ENCODE measurements around the gene TAS2R20.
"Not testable (repeated sequence)": the region's sequence is repeated elsewhere in the genome, so short reads cannot be mapped to it uniquely, and the experiment has no call there.

The TAS2R20 gene

GRCh38 chr12:10998204-10998603 is at the start of gene TAS2R20:
TSS of gene TAS2R20 (minus strand) at chr12:10998304. CDS start at chr12:10997875, 429 bp downstream.
- no peak for DNase-seq

GRCh38 chr12:11041366-11041765 is 43.3 kb upstream of the TAS2R20 start:
- not testable (repeated sequence) for DNase-seq

- no peak for DNase-seq
Measured at GRCh38 chr12:11040162-11040561, 42.1 kb upstream of the TAS2R20 start.

GRCh38 chr12:11039171-11039570 is 41.1 kb upstream of the TAS2R20 start:
- no peak for DNase-seq

- DNase-seq: not testable (repeated sequence)
Measured at GRCh38 chr12:11033959-11034358, 35.9 kb upstream of the TAS2R20 start.

- no peak for DNase-seq
Measured at GRCh38 chr12:11031307-11031706, 33.2 kb upstream of the TAS2R20 start, which contains the start of gene TAS2R31. TSS of gene TAS2R31 (minus strand) at chr12:11031407. CDS start at chr12:11031335, 72 bp downstream.

- DNase-seq: no peak
Measured at GRCh38 chr12:11026118-11026517, 28.0 kb upstream of the TAS2R20 start.

- no peak for DNase-seq
Measured at GRCh38 chr12:11023387-11023786, 25.3 kb upstream of the TAS2R20 start.

- DNase-seq: no peak
Measured at GRCh38 chr12:11022520-11022919, 24.4 kb upstream of the TAS2R20 start, which contains the start of gene TAS2R19. TSS of gene TAS2R19 (minus strand) at chr12:11022620. CDS start at chr12:11022571, 49 bp downstream.

GRCh38 chr12:11016937-11017336 is 18.8 kb upstream of the TAS2R20 start:
- DNase-seq: no peak

GRCh38 chr12:11015775-11016430 is 17.8 kb upstream of the TAS2R20 start:
- DNase-seq: no peak

- DNase-seq: no peak
Measured at GRCh38 chr12:11014234-11014633, 16.1 kb upstream of the TAS2R20 start.

- DNase-seq: no peak
Measured at GRCh38 chr12:11007608-11008007, 9.5 kb upstream of the TAS2R20 start.

GRCh38 chr12:10994307-10994706 is 3.8 kb downstream of the TAS2R20 start:
- DNase-seq: no peak

GRCh38 chr12:10989107-10989506 is 9.0 kb downstream of the TAS2R20 start:
- no peak for DNase-seq

- DNase-seq: no peak
Measured at GRCh38 chr12:10986812-10987211, 11.3 kb downstream of the TAS2R20 start, which contains the start of gene TAS2R50. TSS of gene TAS2R50 (minus strand) at chr12:10986912. CDS start at chr12:10986860, 52 bp downstream.

- no peak for DNase-seq
Measured at GRCh38 chr12:10982244-10982643, 15.9 kb downstream of the TAS2R20 start.

- no peak for DNase-seq
Measured at GRCh38 chr12:10974965-10975364, 23.1 kb downstream of the TAS2R20 start.

GRCh38 chr12:10968765-10969456 is 29.2 kb downstream of the TAS2R20 start:
- no peak for DNase-seq

- no peak for DNase-seq
Measured at GRCh38 chr12:10967409-10967808, 30.7 kb downstream of the TAS2R20 start.

GRCh38 chr12:10966314-10966713 is 31.8 kb downstream of the TAS2R20 start:
- DNase-seq: no peak

GRCh38 chr12:10965476-10965875 is 32.6 kb downstream of the TAS2R20 start:
- DNase-seq: no peak

- no peak for DNase-seq
Measured at GRCh38 chr12:10960211-10960610, 37.9 kb downstream of the TAS2R20 start.

- DNase-seq: no peak
Measured at GRCh38 chr12:10959804-10960203, 38.3 kb downstream of the TAS2R20 start.
